ENCODE data around the gene HSH2D.

The HSH2D gene

DNA sequence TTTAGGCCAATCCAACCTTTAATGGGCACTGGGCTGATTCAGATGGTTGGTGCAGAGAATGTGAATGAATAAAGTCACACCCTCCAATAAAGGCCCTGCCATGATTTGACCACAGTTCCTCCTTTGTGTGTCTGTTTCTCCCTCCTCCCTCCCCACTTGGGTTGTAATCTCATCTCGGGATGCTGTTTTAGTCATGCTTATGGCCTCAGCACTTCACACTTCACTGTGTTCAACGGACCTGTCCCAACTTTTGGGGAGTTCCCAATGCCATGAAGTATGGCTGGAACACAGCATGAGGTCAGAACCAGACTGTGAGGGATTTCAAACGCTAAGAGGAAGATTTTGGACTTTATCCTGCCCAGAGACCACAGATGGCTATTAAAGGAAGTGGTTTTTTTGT is 37.4 kb upstream of the HSH2D start:
- Histone ChIP-seq H3K9me3 (ENCODE audit: control insufficient read depth, insufficient read depth, low read length) (no peaks in the 10 kb centered on the region), H3K36me3 (ENCODE audit: control insufficient read depth, insufficient read depth, low read length) (peaks cover 3% of the 10 kb centered on the region; the same call in 1 of the 2 replicates), H3K27ac (ENCODE audit: low read length) (no peak overlapping the region), H3K4me3 (ENCODE audit: low read length) (no peak overlapping the region), H3K27me3 (ENCODE audit: control insufficient read depth, insufficient read depth, low read length) (no peaks in the 10 kb centered on the region), H3K4me1 (ENCODE audit: control insufficient read depth, insufficient read depth, low read length) (no peaks in the 10 kb centered on the region; the same call in 1 of the 2 replicates)
- DNase-seq (ENCODE audit: low read depth, low spot score): no peak
- WGBS (ENCODE audit: insufficient coverage, insufficient read length): no CpG with 5 or more reads among the region's 3 CpGs

DNA sequence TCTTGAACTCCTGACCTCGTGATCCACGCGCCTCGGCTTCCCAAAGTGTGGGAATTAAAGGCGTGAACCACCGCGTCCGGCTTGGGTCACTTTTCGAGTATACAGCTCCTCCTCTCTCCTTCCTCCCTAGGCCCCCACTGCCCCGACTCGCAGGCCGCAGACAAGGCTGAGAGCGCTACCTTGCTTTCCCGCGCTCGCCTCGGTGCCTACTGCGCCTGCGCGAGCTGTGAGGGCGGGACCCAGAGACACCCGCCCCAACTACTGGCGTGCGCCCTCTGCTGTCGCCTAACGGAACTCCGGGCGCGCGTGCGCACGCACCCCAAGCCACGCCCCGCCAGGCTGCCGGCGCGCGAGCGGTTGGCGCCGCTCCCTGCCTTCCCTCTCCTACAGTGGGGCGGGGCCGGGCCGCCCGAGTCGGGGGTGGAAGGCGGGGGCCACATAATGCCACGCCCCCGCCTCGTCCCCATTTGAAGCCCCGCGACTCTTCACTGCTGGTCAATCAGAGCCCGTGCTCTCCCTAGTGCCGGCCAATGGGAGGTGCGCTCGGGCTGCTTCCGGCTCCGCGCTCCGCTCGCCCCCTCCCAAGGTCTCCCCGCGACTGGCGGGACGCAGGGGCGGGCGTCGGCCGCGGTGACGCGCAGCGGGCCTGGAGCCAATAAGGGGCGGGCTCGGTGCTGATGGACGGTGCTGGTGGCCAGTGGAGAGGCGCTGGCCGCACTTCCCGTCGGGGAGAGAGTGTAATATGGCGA is 32.2 kb upstream of the HSH2D start, which contains the start of gene RAB8A:
Gene RAB8A (plus strand): TSS at position 730 of the 749 bp plus-strand sequence. CDS start 13 bp downstream, at position 743.
- no CpG with 5 or more reads among the region's 81 CpGs for WGBS (ENCODE audit: insufficient coverage, insufficient read length)
- Histone ChIP-seq H3K36me3 (ENCODE audit: control insufficient read depth, insufficient read depth, low read length) (no peaks in the 10 kb centered on the region), H3K4me1 (ENCODE audit: control insufficient read depth, insufficient read depth, low read length) (no peaks in the 10 kb centered on the region; the same call in 1 of the 2 replicates)

DNA sequence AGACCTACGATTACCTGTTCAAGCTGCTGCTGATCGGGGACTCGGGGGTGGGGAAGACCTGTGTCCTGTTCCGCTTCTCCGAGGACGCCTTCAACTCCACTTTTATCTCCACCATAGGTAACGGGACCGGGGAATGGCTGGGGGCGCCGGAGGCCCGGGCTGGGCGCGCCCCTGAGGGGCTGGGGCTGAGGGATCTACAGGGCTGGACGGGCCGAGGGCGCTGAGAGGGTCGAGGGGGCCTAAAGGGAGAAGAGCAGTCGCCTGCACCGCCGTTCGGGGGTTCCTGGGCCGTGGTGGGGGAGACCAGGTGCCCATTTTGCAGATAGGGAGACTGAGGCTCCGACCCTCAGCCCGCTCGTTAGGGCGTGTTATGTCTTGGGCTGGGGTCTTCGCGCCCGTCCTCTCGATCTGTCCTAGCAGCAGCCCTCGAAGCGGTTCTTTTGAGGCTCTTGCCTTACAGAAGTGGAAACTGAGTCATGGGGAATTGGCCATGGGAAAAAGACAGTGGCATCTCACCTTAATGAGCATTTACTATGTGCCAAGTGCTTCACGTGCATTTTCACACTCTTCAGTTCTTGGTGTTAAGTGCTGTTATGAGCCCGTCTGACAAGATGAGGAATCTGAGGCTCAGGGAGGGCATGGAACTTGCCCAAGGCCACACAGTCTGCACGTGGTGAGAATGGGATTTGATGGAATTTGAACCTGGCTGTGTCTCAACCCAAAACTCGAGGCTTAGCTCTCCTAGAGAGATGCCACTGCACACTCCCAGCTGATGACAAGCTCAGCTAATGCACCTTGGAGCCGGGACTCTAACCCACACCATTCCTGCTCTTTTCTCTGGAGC is 31.4 kb upstream of the HSH2D start:
- H3K27me3 ChIP-seq (ENCODE audit: control insufficient read depth, insufficient read depth, low read length): no peaks in the 10 kb centered on the region
- no peaks in the 10 kb centered on the region for H3K9me3 ChIP-seq (ENCODE audit: control insufficient read depth, insufficient read depth, low read length)
- WGBS (ENCODE audit: insufficient coverage, insufficient read length): no CpG with 5 or more reads among the region's 37 CpGs
- DNase-seq (ENCODE audit: low read depth, low spot score): no peak
- H3K36me3 ChIP-seq (ENCODE audit: control insufficient read depth, insufficient read depth, low read length): no peaks in the 10 kb centered on the region
- H3K27ac ChIP-seq (ENCODE audit: low read length): no peak overlapping the region
- H3K4me3 ChIP-seq (ENCODE audit: low read length): peak overlapping the region; percentile 81
- H3K4me1 ChIP-seq (ENCODE audit: control insufficient read depth, insufficient read depth, low read length): no peaks in the 10 kb centered on the region; the same call in 1 of the 2 replicates

More for the DNA sequence above, 32.2 kb upstream of the HSH2D start, which contains the start of gene RAB8A:
- peak within 1 kb of the TSS; percentile 81 for H3K4me3 ChIP-seq (ENCODE audit: low read length)
- no peaks in the 10 kb centered on the region for H3K9me3 ChIP-seq (ENCODE audit: control insufficient read depth, insufficient read depth, low read length)
- H3K27me3 ChIP-seq (ENCODE audit: control insufficient read depth, insufficient read depth, low read length): no peaks in the 10 kb centered on the region
- peak; percentile 93 for DNase-seq (ENCODE audit: low read depth, low spot score)
- H3K27ac ChIP-seq (ENCODE audit: low read length): no peak within 1 kb of the TSS

DNA sequence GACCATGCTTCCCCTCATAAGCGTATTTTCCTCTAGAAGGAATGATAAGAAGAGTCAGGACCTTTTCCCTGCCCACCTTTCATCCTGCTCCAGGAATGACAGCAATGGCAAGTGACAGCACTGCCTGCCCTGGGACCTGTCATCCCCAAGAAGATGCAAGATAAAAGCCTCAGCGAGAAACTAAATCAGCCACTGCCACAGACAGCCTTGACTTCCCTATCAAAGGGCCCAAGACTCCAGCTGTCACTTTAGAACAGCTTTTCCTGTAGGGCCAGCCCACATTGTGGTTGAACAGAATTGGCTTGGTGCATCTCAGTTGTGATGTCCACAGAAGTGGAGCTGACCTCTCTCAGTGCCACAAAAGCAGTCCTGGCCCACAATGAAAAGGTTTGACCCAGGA is 30.7 kb upstream of the HSH2D start:
- H3K4me1 ChIP-seq (ENCODE audit: control insufficient read depth, insufficient read depth, low read length): no peaks in the 10 kb centered on the region; the same call in 1 of the 2 replicates
- H3K27me3 ChIP-seq (ENCODE audit: control insufficient read depth, insufficient read depth, low read length): no peaks in the 10 kb centered on the region
- no CpG with 5 or more reads among the region's 2 CpGs for WGBS (ENCODE audit: insufficient coverage, insufficient read length)
- peak overlapping the region; percentile 81; the same call in 1 of the 2 replicates for H3K4me3 ChIP-seq (ENCODE audit: low read length)
- no peak for DNase-seq (ENCODE audit: low read depth, low spot score)
- no peaks in the 10 kb centered on the region for H3K36me3 ChIP-seq (ENCODE audit: control insufficient read depth, insufficient read depth, low read length)
- no peaks in the 10 kb centered on the region for H3K9me3 ChIP-seq (ENCODE audit: control insufficient read depth, insufficient read depth, low read length)
- H3K27ac ChIP-seq (ENCODE audit: low read length): no peak overlapping the region

DNA sequence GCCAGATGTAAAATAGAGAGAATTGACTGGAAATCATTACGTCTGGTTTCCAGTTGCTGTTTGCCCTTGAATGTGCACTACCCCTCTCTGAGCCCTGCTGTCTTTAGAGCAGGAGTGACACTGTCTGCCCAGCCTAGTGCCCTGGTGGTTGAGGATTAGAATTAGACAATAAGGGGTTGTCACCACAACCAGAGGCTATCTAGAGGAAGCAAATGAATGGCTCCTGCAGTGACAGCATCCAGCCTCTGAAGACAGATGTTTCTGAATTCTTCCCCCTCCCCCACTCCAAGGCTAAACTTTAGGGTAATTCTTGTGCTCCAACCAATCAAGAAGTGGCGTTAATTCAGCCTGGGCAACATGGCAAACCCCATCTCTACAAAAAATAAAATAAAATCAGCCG is 29.8 kb upstream of the HSH2D start:
- no peak overlapping the region for H3K27ac ChIP-seq (ENCODE audit: low read length)
- no peaks in the 10 kb centered on the region for H3K27me3 ChIP-seq (ENCODE audit: control insufficient read depth, insufficient read depth, low read length)
- no peak for DNase-seq (ENCODE audit: low read depth, low spot score)
- H3K9me3 ChIP-seq (ENCODE audit: control insufficient read depth, insufficient read depth, low read length): no peaks in the 10 kb centered on the region
- H3K4me3 ChIP-seq (ENCODE audit: low read length): no peak overlapping the region
- WGBS (ENCODE audit: insufficient coverage, insufficient read length): no CpG with 5 or more reads among the region's 3 CpGs
- no peaks in the 10 kb centered on the region; the same call in 1 of the 2 replicates for H3K4me1 ChIP-seq (ENCODE audit: control insufficient read depth, insufficient read depth, low read length)
- H3K36me3 ChIP-seq (ENCODE audit: control insufficient read depth, insufficient read depth, low read length): peaks cover 7% of the 10 kb centered on the region

DNA sequence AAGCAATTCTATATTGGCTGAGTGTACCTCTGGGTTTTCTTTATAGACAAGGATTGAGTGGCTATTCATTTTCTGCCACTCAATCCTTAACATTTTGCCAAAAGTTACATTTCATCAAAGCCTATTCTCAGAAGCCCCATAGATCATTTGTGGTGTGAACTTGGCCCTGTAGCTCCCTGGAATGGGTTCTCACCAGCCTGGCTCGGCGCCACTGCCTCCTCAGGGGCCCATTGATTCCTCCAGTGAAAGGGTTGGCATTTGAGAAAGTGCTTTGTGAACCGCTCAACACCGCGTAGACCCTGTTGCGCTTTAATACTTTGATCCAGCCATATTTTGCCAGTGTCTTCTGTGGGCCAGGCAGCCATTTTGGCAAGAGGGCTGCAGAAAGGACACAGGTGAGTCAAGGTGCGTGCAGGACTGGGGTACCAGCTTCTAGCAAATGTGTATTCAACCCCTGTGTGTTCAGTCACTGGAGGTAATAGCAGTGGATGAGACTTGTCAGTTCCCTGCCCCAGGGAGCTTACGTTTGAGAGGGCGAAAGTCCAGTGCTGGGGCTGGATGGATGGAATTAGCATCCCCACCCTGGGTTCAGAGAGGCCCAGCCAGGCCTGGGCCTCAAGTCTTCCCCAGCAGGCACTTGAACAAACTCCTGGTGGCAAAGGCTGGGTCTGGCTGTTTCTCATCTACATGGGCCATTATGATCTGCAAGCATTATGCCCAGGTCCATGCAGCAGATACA is 28.0 kb upstream of the HSH2D start:
- H3K27ac ChIP-seq (ENCODE audit: low read length): no peak overlapping the region

DNA sequence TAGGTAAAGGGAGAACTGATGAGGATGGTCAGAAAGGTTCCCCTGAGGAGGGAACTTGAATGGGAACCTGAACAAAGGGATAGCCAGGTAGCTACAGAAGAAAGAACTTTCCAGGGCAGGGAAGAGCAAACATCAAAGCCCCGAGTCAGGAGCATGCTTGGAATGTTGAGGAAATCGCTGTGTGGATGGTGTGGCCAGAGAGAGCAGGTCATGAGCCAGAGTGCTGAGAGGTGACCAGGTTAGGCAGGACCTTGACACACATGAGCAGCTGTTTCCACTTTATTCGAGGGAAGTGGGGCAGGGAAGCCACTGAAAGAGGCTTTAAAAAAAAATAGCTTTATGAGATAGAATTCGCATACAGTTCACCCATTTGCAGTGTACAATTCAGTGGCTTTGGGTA is 27.4 kb upstream of the HSH2D start:
- no peaks in the 10 kb centered on the region for H3K27me3 ChIP-seq (ENCODE audit: control insufficient read depth, insufficient read depth, low read length)
- H3K27ac ChIP-seq (ENCODE audit: low read length): no peak overlapping the region
- no peak overlapping the region for H3K4me3 ChIP-seq (ENCODE audit: low read length)
- H3K9me3 ChIP-seq (ENCODE audit: control insufficient read depth, insufficient read depth, low read length): no peaks in the 10 kb centered on the region
- peaks cover 14% of the 10 kb centered on the region for H3K36me3 ChIP-seq (ENCODE audit: control insufficient read depth, insufficient read depth, low read length)
- no peaks in the 10 kb centered on the region for H3K4me1 ChIP-seq (ENCODE audit: control insufficient read depth, insufficient read depth, low read length)
- no CpG with 5 or more reads among the region's 4 CpGs for WGBS (ENCODE audit: insufficient coverage, insufficient read length)
- DNase-seq (ENCODE audit: low read depth, low spot score): no peak

More for the DNA sequence above, 28.0 kb upstream of the HSH2D start:
- no peaks in the 10 kb centered on the region for H3K27me3 ChIP-seq (ENCODE audit: control insufficient read depth, insufficient read depth, low read length)
- DNase-seq (ENCODE audit: low read depth, low spot score): no peak
- H3K36me3 ChIP-seq (ENCODE audit: control insufficient read depth, insufficient read depth, low read length): peaks cover 13% of the 10 kb centered on the region
- H3K9me3 ChIP-seq (ENCODE audit: control insufficient read depth, insufficient read depth, low read length): no peaks in the 10 kb centered on the region
- H3K4me3 ChIP-seq (ENCODE audit: low read length): no peak overlapping the region
- no CpG with 5 or more reads among the region's 9 CpGs for WGBS (ENCODE audit: insufficient coverage, insufficient read length)
- no peaks in the 10 kb centered on the region; the same call in 1 of the 2 replicates for H3K4me1 ChIP-seq (ENCODE audit: control insufficient read depth, insufficient read depth, low read length)

DNA sequence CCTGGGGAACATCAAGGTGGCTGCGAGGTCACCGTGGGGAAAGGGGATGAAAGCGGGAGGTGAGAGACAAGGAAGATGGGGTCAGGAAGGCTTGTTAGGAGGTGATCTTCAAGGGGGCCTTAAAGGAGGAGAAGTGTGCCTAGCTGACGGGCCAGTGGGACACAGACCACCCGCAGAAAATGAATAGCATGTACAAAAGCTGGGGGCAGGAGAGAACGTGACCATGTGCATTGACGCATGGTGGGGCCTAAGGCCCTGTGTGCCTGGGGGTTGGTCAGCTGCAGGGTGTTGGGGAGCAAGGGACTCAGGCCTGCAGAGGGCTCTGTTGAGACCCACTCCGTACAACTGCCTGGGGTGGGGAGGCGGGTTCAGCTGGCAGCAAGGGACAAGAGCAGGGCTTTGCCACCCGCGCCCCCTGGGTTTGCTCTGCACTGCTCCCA is 25.9 kb upstream of the HSH2D start:
- Histone ChIP-seq H3K27ac (ENCODE audit: low read length) (no peak overlapping the region), H3K36me3 (ENCODE audit: control insufficient read depth, insufficient read depth, low read length) (peaks cover 27% of the 10 kb centered on the region)

DNA sequence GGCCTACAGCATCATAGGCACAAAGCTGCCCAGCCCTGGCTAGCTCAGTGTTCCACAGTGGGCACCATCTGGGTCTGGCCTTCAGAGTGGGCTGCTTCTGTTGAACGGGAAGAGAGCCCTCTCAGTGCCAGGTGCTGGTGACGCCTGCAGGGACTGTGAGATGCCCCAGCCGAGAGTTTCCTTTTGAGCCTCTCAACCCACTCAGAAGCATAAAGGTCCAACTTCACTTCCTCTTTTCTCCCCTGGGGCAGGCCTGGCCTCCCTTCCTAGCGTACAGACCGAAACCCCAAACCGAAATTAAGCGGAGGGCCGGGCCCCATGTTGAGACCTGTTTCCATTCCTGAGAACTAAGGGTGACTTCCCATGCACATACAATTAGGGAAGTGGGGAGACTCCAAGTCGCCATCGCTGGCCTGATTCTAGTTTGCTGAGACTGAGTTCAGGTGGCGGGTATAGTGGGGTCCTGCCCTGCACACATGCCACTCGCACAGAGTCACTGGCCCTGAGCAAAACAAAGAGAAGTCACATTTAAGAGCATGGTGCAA is 24.9 kb upstream of the HSH2D start:
- Histone ChIP-seq H3K4me1 (ENCODE audit: control insufficient read depth, insufficient read depth, low read length) (no peaks in the 10 kb centered on the region), H3K27me3 (ENCODE audit: control insufficient read depth, insufficient read depth, low read length) (no peaks in the 10 kb centered on the region), H3K9me3 (ENCODE audit: control insufficient read depth, insufficient read depth, low read length) (no peaks in the 10 kb centered on the region), H3K36me3 (ENCODE audit: control insufficient read depth, insufficient read depth, low read length) (peaks cover 28% of the 10 kb centered on the region), H3K27ac (ENCODE audit: low read length) (no peak overlapping the region), H3K4me3 (ENCODE audit: low read length) (no peak overlapping the region; the same call in 1 of the 2 replicates)
- no peak for DNase-seq (ENCODE audit: low read depth, low spot score)
- no CpG with 5 or more reads among the region's 12 CpGs for WGBS (ENCODE audit: insufficient coverage, insufficient read length)

More for the DNA sequence above, 25.9 kb upstream of the HSH2D start:
- no CpG with 5 or more reads among the region's 11 CpGs for WGBS (ENCODE audit: insufficient coverage, insufficient read length)
- Histone ChIP-seq H3K9me3 (ENCODE audit: control insufficient read depth, insufficient read depth, low read length) (no peaks in the 10 kb centered on the region), H3K4me3 (ENCODE audit: low read length) (no peak overlapping the region), H3K27me3 (ENCODE audit: control insufficient read depth, insufficient read depth, low read length) (no peaks in the 10 kb centered on the region), H3K4me1 (ENCODE audit: control insufficient read depth, insufficient read depth, low read length) (no peaks in the 10 kb centered on the region)
- DNase-seq (ENCODE audit: low read depth, low spot score): no peak

Measured in iPS DF 6.9 (cell line).